Stomach (tissue), 4 donors: ENCODE results near the gene SELENOP.
"Not testable (repeated sequence)": the region's sequence is repeated elsewhere in the genome, so short reads cannot be mapped to it uniquely, and the experiment has no call there.

Experiments
- POLR2A ChIP-seq, 4 donors: fragments of 450-650 bp; IDR thresholded peaks; one replicate each; pipeline ENCODE4 v1.6.1; 2016; ENCODE audit warnings: antibody characterized with exemption in 4 of 4, control low read depth in 2 of 4, mild to moderate bottlenecking in 1 of 4, moderate library complexity in 1 of 4
- TF ChIP-seq, protein P1 (sequence below), 7 experiments: fragments of 450-650 bp in 4 of 7; fragments of 200-600 bp in 3 of 7; sonication (generic) in 3 of 7; IDR thresholded peaks; one replicate each; pipeline ENCODE4 v1.5.1; 2016 to 2019; ENCODE audit warnings: antibody characterized with exemption in 7 of 7, control low read depth in 2 of 7, mild to moderate bottlenecking in 1 of 7

DNA sequence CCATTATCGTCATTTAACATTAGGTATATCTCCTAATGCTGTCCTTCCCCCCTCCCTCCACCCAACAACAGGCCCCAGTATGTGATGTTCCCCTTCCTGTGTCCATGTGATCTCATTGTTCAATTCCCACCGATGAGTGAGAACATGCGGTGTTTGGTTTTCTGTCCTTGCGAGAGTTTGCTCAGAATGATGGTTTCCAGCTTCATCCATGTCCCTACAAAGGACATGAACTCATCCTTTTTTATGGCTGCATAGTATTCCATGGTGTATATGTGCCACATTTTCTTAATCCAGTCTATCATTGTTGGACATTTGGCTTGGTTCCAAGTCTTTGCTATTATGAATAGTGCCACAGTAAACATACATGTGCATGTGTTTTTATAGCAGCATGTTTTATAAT is 32.7 kb upstream of the SELENOP start:
- TF ChIP-seq, protein P1, sequence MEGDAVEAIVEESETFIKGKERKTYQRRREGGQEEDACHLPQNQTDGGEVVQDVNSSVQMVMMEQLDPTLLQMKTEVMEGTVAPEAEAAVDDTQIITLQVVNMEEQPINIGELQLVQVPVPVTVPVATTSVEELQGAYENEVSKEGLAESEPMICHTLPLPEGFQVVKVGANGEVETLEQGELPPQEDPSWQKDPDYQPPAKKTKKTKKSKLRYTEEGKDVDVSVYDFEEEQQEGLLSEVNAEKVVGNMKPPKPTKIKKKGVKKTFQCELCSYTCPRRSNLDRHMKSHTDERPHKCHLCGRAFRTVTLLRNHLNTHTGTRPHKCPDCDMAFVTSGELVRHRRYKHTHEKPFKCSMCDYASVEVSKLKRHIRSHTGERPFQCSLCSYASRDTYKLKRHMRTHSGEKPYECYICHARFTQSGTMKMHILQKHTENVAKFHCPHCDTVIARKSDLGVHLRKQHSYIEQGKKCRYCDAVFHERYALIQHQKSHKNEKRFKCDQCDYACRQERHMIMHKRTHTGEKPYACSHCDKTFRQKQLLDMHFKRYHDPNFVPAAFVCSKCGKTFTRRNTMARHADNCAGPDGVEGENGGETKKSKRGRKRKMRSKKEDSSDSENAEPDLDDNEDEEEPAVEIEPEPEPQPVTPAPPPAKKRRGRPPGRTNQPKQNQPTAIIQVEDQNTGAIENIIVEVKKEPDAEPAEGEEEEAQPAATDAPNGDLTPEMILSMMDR (IDR thresholded peaks at IDR 0.05) = not testable (repeated sequence)
- not testable (repeated sequence) for TF ChIP-seq POLR2A (IDR thresholded peaks at IDR 0.05)
